A673 (cell line): ENCODE data around the gene TUBA3E. TPM values are rescaled to one million over a fixed set of nuclear protein-coding genes. Genes with fewer than 3 reads are reported as not detected.
"Not testable (repeated sequence)": the region's sequence is repeated elsewhere in the genome, so short reads cannot be mapped to it uniquely, and the experiment has no call there.

Source experiments
- BruUV-seq: library from RNA; stranded (reverse); fragments of 400-500 nt; replicated peaks from 2 replicates; lab custom pipeline; 2021; lab: Mats Ljungman, UMichigan
- CTCF ChIA-PET: fragments of 300-600 bp; sonication (Branson Sonifier 250); formaldehyde crosslinking; loops from one replicate; lab custom pipeline; 2022; ENCODE audit warnings: antibody characterized with exemption; lab: Charles Lee
- POLR2A ChIA-PET: fragments of 300-600 bp; sonication (Branson Sonifier 250); formaldehyde crosslinking; loops from one replicate; lab custom pipeline; 2022; ENCODE audit warnings: antibody characterized with exemption; ENCODE audit not compliant: low non-redundant PET; lab: Charles Lee
- DNase-seq: peaks from one replicate; pipeline ENCODE4 v3.0.0-alpha.2; 2015; ENCODE audit warnings: low spot score
- H3K27ac ChIP-seq: fragments of 200-600 bp; sonication (generic); 2 replicates; pipeline ENCODE4 v1.5.1; 2016; ENCODE audit warnings: mixed run types, low read depth, mild to moderate bottlenecking, mixed read lengths, antibody characterized with exemption, low read length; ENCODE audit not compliant: poor library complexity, severe bottlenecking
- H3K27me3 ChIP-seq: fragments of 200-600 bp; sonication (generic); replicated peaks from 2 replicates; pipeline ENCODE4 v1.6.1; 2017; ENCODE audit warnings: mixed run types, low read depth, mild to moderate bottlenecking, mixed read lengths, antibody characterized with exemption, low read length; ENCODE audit not compliant: insufficient read depth, poor library complexity
- H3K36me3 ChIP-seq: fragments of 200-600 bp; sonication (generic); 2 replicates; pipeline ENCODE4 v1.6.1; 2016; ENCODE audit warnings: mixed run types, mild to moderate bottlenecking, mixed read lengths, antibody characterized with exemption, low read length; ENCODE audit not compliant: insufficient read depth, poor library complexity, severe bottlenecking
- H3K4me1 ChIP-seq: fragments of 200-600 bp; sonication (generic); 2 replicates; pipeline ENCODE4 v1.6.1; 2017; ENCODE audit warnings: mixed run types, mild to moderate bottlenecking, mixed read lengths, antibody characterized with exemption, low read length; ENCODE audit not compliant: insufficient read depth, poor library complexity, severe bottlenecking
- H3K4me3 ChIP-seq: fragments of 200-600 bp; sonication (generic); 2 replicates; pipeline ENCODE4 v1.5.1; 2016; ENCODE audit warnings: low read depth, mixed run types, mild to moderate bottlenecking, mixed read lengths, low read length; ENCODE audit not compliant: poor library complexity, severe bottlenecking
- H3K9me3 ChIP-seq: fragments of 200-600 bp; sonication (generic); 2 replicates; pipeline ENCODE4 v1.6.1; 2016; ENCODE audit warnings: mixed run types, low read depth, mild to moderate bottlenecking, mixed read lengths, antibody characterized with exemption, low read length; ENCODE audit not compliant: poor library complexity, severe bottlenecking
- EZH2 ChIP-seq: fragments of 200-600 bp; sonication (generic); IDR thresholded peaks from 2 replicates; pipeline ENCODE4 v1.6.1; 2017; ENCODE audit warnings: borderline replicate concordance, low read depth, mild to moderate bottlenecking, mixed read lengths, antibody characterized with exemption, low read length; ENCODE audit not compliant: poor library complexity, severe bottlenecking
- intact Hi-C: fragments of 100-400 bp; cut with micrococcal nuclease; formaldehyde crosslinking; loops from one replicate; pipeline ENCODE4 v1.10.0; 2022; ENCODE audit not compliant: unreplicated experiment
- total RNA-seq: library from RNA; stranded (reverse); gene quantifications from 2 replicates; pipeline ENCODE4 v1.2.3, GENCODE V29; 2021
- TF ChIP-seq, protein P1 (sequence below): fragments of 300-800, 200-600 bp; sonication (generic); conservative IDR thresholded peaks from 2 replicates; pipeline ENCODE4 v1.5.1; 2017; ENCODE audit warnings: low read depth, mild to moderate bottlenecking, antibody characterized with exemption, low read length, moderate library complexity, mixed read lengths

TUBA3E gene
- total RNA-seq, 1 experiment from 2014 or later = not detected

DNA sequence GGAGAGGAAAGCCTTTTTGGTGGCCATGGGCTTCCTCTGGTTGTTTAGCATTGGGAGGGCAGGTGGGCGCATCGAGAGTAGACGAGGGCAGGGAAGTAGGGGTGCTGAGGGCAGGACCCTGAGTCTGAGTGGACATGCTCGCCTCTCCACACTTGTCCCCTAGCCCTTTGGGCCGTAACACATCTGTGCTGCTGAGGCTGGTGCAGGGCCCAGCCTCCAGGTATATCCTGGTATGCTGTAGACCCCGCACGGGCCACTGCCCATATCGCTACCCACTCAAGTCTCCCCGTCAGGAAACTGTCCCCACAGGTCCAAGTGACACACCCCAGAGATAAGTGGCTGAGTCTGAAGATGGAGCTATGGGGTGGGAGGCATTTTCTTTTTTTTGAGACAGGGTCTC, 39.6 kb downstream of the TUBA3E start:
- no peak for TF ChIP-seq EZH2
- TF ChIP-seq, protein P1, sequence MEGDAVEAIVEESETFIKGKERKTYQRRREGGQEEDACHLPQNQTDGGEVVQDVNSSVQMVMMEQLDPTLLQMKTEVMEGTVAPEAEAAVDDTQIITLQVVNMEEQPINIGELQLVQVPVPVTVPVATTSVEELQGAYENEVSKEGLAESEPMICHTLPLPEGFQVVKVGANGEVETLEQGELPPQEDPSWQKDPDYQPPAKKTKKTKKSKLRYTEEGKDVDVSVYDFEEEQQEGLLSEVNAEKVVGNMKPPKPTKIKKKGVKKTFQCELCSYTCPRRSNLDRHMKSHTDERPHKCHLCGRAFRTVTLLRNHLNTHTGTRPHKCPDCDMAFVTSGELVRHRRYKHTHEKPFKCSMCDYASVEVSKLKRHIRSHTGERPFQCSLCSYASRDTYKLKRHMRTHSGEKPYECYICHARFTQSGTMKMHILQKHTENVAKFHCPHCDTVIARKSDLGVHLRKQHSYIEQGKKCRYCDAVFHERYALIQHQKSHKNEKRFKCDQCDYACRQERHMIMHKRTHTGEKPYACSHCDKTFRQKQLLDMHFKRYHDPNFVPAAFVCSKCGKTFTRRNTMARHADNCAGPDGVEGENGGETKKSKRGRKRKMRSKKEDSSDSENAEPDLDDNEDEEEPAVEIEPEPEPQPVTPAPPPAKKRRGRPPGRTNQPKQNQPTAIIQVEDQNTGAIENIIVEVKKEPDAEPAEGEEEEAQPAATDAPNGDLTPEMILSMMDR = no peak
- intact Hi-C loops = loop anchor here (2.0 kb wide), 1 partner anchor 22 kb away; the partner anchor contains the start of gene SMPD4
- POLR2A ChIA-PET = no interaction called here
- H3K9me3 ChIP-seq = no peaks in the 10 kb centered on the region
- H3K4me1 ChIP-seq = no peaks in the 10 kb centered on the region
- no peak overlapping the region for H3K27ac ChIP-seq
- no TSS peak for BruUV-seq
- no peaks in the 10 kb centered on the region for H3K27me3 ChIP-seq
- no peak for DNase-seq
- peaks cover under 1% of the 10 kb centered on the region for H3K36me3 ChIP-seq
- H3K4me3 ChIP-seq = no peak overlapping the region
- CTCF ChIA-PET = no interaction called here

DNA sequence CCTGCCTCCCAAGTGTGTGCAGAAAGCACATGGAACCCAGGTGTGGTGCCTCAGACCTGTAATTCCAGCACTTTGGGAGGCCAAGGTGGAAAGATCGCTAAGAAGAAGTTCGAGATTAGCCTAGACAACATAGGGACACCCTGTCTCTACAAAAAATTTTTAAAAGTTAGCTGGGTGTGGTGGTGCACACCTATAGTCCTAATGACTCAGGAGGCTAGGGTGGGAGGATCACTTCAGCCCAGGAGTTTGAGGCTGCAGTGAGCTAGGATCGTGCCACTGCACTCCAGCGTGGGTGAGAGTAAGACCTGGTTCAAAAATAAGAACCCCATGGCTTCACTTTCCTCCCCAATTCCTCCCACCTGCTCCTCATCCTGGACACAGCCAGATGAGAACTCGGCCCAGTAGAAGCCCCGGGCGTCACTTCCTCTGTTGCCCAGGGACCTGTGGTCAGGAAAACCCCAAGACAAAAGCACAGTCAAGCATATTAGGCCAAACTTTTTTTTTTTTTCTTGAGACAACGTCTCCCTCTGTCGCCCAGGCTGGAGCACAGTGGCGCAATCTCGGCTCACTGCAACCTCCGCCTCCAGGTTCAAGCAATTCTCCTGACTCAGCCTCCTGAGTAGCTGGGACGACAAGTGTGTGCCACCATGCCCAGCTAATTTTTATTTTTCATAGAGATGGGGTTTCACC, 40.3 kb downstream of the TUBA3E start:
- DNase-seq, H3K4me1 ChIP-seq, H3K36me3 ChIP-seq, H3K27me3 ChIP-seq, H3K4me3 ChIP-seq, H3K27ac ChIP-seq, H3K9me3 ChIP-seq, POLR2A ChIA-PET, CTCF ChIA-PET, BruUV-seq: not testable (repeated sequence)
- intact Hi-C loops = loop anchor here (2.0 kb wide), 1 partner anchor 23 kb away; the partner anchor contains the start of gene SMPD4

- H3K27ac ChIP-seq, H3K4me3 ChIP-seq, H3K36me3 ChIP-seq, H3K27me3 ChIP-seq, intact Hi-C loops, CTCF ChIA-PET, BruUV-seq, POLR2A ChIA-PET, H3K9me3 ChIP-seq, H3K4me1 ChIP-seq, DNase-seq: not testable (repeated sequence)
Observed at GRCh38 chr2:130157354-130157753, 40.9 kb downstream of the TUBA3E start.

DNA sequence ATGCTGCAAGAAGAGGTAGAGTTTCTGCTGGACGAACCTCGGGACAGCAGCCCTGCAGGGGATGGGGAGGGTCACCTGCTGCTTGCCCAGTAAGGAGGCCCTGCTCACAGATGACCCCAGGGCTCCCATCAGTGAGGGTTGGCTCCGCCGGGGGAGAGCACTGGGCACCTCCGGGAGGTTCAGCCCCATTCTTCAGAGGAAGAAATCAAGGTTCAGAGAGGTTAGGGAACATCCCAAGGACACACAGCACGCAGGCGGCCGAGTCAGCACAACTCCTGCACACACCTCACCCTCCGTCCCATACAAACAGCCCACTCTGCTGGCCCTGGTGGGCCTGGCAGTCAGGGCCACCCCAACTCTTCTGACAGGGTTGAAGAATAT, 41.6 kb downstream of the TUBA3E start:
- Histone ChIP-seq H3K9me3 (no peaks in the 10 kb centered on the region), H3K4me1 (no peaks in the 10 kb centered on the region), H3K36me3 (peaks cover 5% of the 10 kb centered on the region), H3K27ac (no peak overlapping the region), H3K4me3 (no peak overlapping the region), H3K27me3 (no peaks in the 10 kb centered on the region)
- POLR2A ChIA-PET = interaction anchor here (0.6 kb wide), 1 partner anchor 175 kb away, joined by 3 read pairs; no protein-coding TSS in a partner anchor
- no peak for DNase-seq
- CTCF ChIA-PET = no interaction called here
- no TSS peak for BruUV-seq
- intact Hi-C loops = no loop called here
- TF ChIP-seq, protein P1 = no peak
